GM19035 (cell line): ENCODE data around the gene SCARB2.
"Not testable (repeated sequence)": the region's sequence is repeated elsewhere in the genome, so short reads cannot be mapped to it uniquely, and the experiment has no call there.

ENCODE experiments used
- ATAC-seq: cut with Tn5 transposase; IDR thresholded peaks from one replicate; pipeline ENCODE4 v1.9.1; 2021; ENCODE audit not compliant: unreplicated experiment

The SCARB2 gene

GRCh38 chr4:76213415-76214176 is at the start of gene SCARB2:
Gene SCARB2 (minus strand): TSS chr4:76213824. CDS start chr4:76213543, 281 bp downstream.
- ATAC-seq = peak; percentile 76

GRCh38 chr4:76260571-76260970 is 46.9 kb upstream of the SCARB2 start:
- ATAC-seq = no peak

GRCh38 chr4:76257824-76258223 is 44.2 kb upstream of the SCARB2 start:
- ATAC-seq = no peak

GRCh38 chr4:76256968-76257367 is 43.3 kb upstream of the SCARB2 start:
- no peak for ATAC-seq

GRCh38 chr4:76256032-76256431 is 42.4 kb upstream of the SCARB2 start:
- no peak for ATAC-seq

- no peak for ATAC-seq
These were observed 39.9 kb upstream of the SCARB2 start for GRCh38 chr4:76253511-76253910.

- ATAC-seq = no peak
These were observed 38.6 kb upstream of the SCARB2 start for GRCh38 chr4:76252271-76252653.

- ATAC-seq = no peak
These were observed 38.0 kb upstream of the SCARB2 start, which contains the start of gene FAM47E for GRCh38 chr4:76251441-76252270. Gene FAM47E (plus strand): TSS chr4:76251721. CDS start chr4:76251747, 26 bp downstream.

- no peak for ATAC-seq
These were observed 37.3 kb upstream of the SCARB2 start for GRCh38 chr4:76250962-76251361.

GRCh38 chr4:76246852-76247251 is 33.2 kb upstream of the SCARB2 start:
- ATAC-seq = no peak

- no peak for ATAC-seq
These were observed 32.4 kb upstream of the SCARB2 start for GRCh38 chr4:76246025-76246424.

GRCh38 chr4:76243877-76244276 is 30.3 kb upstream of the SCARB2 start:
- not testable (repeated sequence) for ATAC-seq

- ATAC-seq = no peak
These were observed 26.6 kb upstream of the SCARB2 start for GRCh38 chr4:76240236-76240635.

GRCh38 chr4:76238701-76239100 is 25.1 kb upstream of the SCARB2 start:
- no peak for ATAC-seq

- no peak for ATAC-seq
These were observed 24.6 kb upstream of the SCARB2 start for GRCh38 chr4:76238236-76238635.

GRCh38 chr4:76235915-76236314 is 22.3 kb upstream of the SCARB2 start:
- ATAC-seq = no peak

GRCh38 chr4:76235407-76235806 is 21.8 kb upstream of the SCARB2 start:
- ATAC-seq = no peak

- ATAC-seq = no peak
These were observed 21.0 kb upstream of the SCARB2 start for GRCh38 chr4:76234679-76235044.

- ATAC-seq = no peak
These were observed 20.5 kb upstream of the SCARB2 start for GRCh38 chr4:76233967-76234678.

GRCh38 chr4:76233529-76233928 is 19.9 kb upstream of the SCARB2 start:
- ATAC-seq = no peak

- ATAC-seq = no peak
These were observed 19.5 kb upstream of the SCARB2 start for GRCh38 chr4:76233083-76233482.

- ATAC-seq = no peak
These were observed 19.1 kb upstream of the SCARB2 start for GRCh38 chr4:76232681-76233080.
